SK-N-SH treated with all-trans-retinoic acid at 6 μM for 48 hours (cell line): ENCODE results near the gene OSCAR.

ENCODE experiments used
- ATAC-seq: fragments of 200-7000 bp; cut with Tn5 transposase; 3 replicates; pipeline ENCODE4 v1.9.1; 2020; ENCODE audit warnings: mild to moderate bottlenecking, moderate library complexity
- ARNTL ChIP-seq: fragments of 450-650 bp; formaldehyde crosslinking; IDR thresholded peaks from 2 replicates; pipeline ENCODE4 v1.5.0; 2020; ENCODE audit warnings: low read depth, mild to moderate bottlenecking, moderate library complexity, borderline replicate concordance
- CSDC2 ChIP-seq: fragments of 250-450 bp; sonication (Bioruptor Pico); IDR thresholded peaks from 2 replicates; pipeline ENCODE4 v1.5.0; 2020; ENCODE audit warnings: mild to moderate bottlenecking, moderate library complexity
- GLIS3 ChIP-seq: fragments of 250-450 bp; sonication (Bioruptor Pico); IDR thresholded peaks from 2 replicates; pipeline ENCODE4 v1.5.0; 2020; ENCODE audit warnings: mild to moderate bottlenecking, moderate library complexity
- OSR1 ChIP-seq: fragments of 250-450 bp; sonication (Bioruptor Pico); IDR thresholded peaks from 2 replicates; pipeline ENCODE4 v1.8.0; 2022; ENCODE audit warnings: moderate library complexity, mild to moderate bottlenecking, inconsistent platforms
- PPARA ChIP-seq: fragments of 250-450 bp; sonication (Bioruptor Pico); IDR thresholded peaks from 2 replicates; pipeline ENCODE4 v1.5.0; 2020; ENCODE audit warnings: mild to moderate bottlenecking, borderline replicate concordance
- RARB ChIP-seq: fragments of 250-450 bp; sonication (Bioruptor Pico); IDR thresholded peaks from 2 replicates; pipeline ENCODE4 v1.8.0; 2021; ENCODE audit warnings: mild to moderate bottlenecking, moderate library complexity
- SNAI2 ChIP-seq: fragments of 250-450 bp; sonication (Bioruptor Pico); IDR thresholded peaks from 2 replicates; pipeline ENCODE4 v1.5.0; 2020; ENCODE audit warnings: mild to moderate bottlenecking, moderate library complexity
- TCF4 ChIP-seq: fragments of 250-450 bp; sonication (Bioruptor Pico); IDR thresholded peaks from 2 replicates; pipeline ENCODE4 v1.8.0; 2021; ENCODE audit warnings: mild to moderate bottlenecking, moderate library complexity, borderline replicate concordance
- TOX ChIP-seq: fragments of 250-450 bp; sonication (Bioruptor Pico); IDR thresholded peaks from 2 replicates; pipeline ENCODE4 v1.8.0; 2021; ENCODE audit warnings: mild to moderate bottlenecking, moderate library complexity, borderline replicate concordance
- ZC3H10 ChIP-seq: fragments of 250-450 bp; sonication (Bioruptor Pico); IDR thresholded peaks from 2 replicates; pipeline ENCODE4 v1.5.1; 2021; ENCODE audit warnings: mild to moderate bottlenecking, moderate library complexity
- ZFP3 ChIP-seq: fragments of 250-450 bp; sonication (Bioruptor Pico); IDR thresholded peaks from 2 replicates; pipeline ENCODE4 v1.5.0; 2020; ENCODE audit warnings: mild to moderate bottlenecking, moderate library complexity
- ZFP30 ChIP-seq: fragments of 450-650 bp; formaldehyde crosslinking; IDR thresholded peaks from 2 replicates; pipeline ENCODE4 v1.5.0; 2022; ENCODE audit warnings: mild to moderate bottlenecking, moderate library complexity
- ZNF565 ChIP-seq: fragments of 450-650 bp; formaldehyde crosslinking; conservative IDR thresholded peaks from 2 replicates; pipeline ENCODE4 v1.5.0; 2020; ENCODE audit warnings: low read depth, mild to moderate bottlenecking, moderate library complexity
- ZNF8 ChIP-seq: fragments of 450-650 bp; formaldehyde crosslinking; IDR thresholded peaks from 2 replicates; pipeline ENCODE4 v1.5.0; 2020; ENCODE audit warnings: mild to moderate bottlenecking, moderate library complexity
- TF ChIP-seq, protein P1 (sequence below): fragments of 250-450 bp; sonication (Bioruptor Pico); IDR thresholded peaks from 2 replicates; pipeline ENCODE4 v1.8.0; 2020; ENCODE audit warnings: mild to moderate bottlenecking, moderate library complexity, borderline replicate concordance
- TF ChIP-seq, protein P2 (sequence below): fragments of 250-450 bp; sonication (Bioruptor Pico); IDR thresholded peaks from 2 replicates; pipeline ENCODE4 v1.5.1; 2021; ENCODE audit warnings: mild to moderate bottlenecking, moderate library complexity
- TF ChIP-seq, protein P3 (sequence below): fragments of 250-450 bp; sonication (Bioruptor Pico); IDR thresholded peaks from 2 replicates; pipeline ENCODE4 v1.8.0; 2021; ENCODE audit warnings: low read depth, mild to moderate bottlenecking, moderate library complexity, borderline replicate concordance
- TF ChIP-seq, protein P4 (sequence below): fragments of 250-450 bp; sonication (Bioruptor Pico); IDR thresholded peaks from 2 replicates; pipeline ENCODE4 v1.5.1; 2020; ENCODE audit warnings: low read depth, mild to moderate bottlenecking, moderate library complexity
- TF ChIP-seq, protein P5 (sequence below): fragments of 250-450 bp; sonication (Bioruptor Pico); IDR thresholded peaks from 2 replicates; pipeline ENCODE4 v1.5.0; 2020; ENCODE audit warnings: mild to moderate bottlenecking, moderate library complexity

The OSCAR gene

DNA sequence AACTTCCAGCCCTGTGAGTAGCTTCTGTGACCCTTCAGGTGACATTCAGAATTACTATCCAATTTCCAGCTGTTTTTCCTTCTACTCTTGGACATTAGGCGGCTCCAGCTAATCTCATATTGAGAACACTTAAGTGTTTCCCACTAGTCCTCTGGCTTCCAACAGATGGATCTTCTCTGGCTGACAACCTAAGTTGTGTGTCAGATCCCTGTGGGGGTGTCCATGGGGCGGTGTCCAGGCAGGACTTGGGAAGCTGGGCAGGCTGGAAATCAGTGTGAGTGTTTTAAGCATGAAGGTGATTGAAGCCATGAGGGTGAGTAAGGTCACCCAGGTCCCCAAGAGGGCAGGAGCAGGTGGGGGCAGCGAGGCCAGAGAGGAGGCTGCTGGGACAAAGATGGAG, 47.1 kb upstream of the OSCAR start:
- TF ChIP-seq CSDC2 (CRISPR knock-in tag) (no peak), GLIS3 (no peak), ZFP30 (no peak), ZFP3 (CRISPR knock-in tag) (no peak), ZNF8 (CRISPR knock-in tag) (no peak), SNAI2 (CRISPR knock-in tag) (no peak)
- TF ChIP-seq, protein P1, sequence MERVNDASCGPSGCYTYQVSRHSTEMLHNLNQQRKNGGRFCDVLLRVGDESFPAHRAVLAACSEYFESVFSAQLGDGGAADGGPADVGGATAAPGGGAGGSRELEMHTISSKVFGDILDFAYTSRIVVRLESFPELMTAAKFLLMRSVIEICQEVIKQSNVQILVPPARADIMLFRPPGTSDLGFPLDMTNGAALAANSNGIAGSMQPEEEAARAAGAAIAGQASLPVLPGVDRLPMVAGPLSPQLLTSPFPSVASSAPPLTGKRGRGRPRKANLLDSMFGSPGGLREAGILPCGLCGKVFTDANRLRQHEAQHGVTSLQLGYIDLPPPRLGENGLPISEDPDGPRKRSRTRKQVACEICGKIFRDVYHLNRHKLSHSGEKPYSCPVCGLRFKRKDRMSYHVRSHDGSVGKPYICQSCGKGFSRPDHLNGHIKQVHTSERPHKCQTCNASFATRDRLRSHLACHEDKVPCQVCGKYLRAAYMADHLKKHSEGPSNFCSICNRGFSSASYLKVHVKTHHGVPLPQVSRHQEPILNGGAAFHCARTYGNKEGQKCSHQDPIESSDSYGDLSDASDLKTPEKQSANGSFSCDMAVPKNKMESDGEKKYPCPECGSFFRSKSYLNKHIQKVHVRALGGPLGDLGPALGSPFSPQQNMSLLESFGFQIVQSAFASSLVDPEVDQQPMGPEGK (CRISPR knock-in tag): no peak
- ATAC-seq: no peak

DNA sequence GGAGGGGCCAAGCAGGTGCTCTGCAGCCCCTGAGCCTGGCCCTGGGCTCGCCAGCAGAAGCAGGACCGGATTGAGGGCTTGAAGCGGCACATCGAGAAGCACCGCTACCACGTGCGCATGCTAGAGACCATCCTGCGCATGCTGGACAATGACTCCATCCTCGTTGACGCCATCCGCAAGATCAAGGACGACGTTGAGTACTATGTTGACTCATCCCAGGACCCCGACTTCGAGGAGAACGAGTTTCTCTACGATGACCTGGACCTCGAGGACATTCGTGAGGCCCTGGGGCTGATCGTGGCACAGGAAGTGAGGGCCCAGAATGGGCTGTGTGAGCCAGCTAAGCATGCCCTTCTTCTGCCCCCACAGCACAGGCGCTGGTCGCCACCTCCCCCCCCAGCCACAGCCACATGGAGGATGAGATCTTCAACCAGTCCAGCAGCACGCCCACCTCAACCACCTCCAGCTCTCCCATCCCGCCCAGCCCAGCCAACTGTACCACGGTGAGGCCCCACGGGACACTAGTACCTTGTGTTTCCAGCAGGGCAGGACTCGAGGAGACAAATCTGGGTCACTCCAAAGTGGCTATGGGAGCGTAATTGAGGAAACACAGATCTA, 45.0 kb upstream of the OSCAR start:
- ATAC-seq: no peak

More for the DNA sequence above, 45.0 kb upstream of the OSCAR start:
- TF ChIP-seq, protein P2, sequence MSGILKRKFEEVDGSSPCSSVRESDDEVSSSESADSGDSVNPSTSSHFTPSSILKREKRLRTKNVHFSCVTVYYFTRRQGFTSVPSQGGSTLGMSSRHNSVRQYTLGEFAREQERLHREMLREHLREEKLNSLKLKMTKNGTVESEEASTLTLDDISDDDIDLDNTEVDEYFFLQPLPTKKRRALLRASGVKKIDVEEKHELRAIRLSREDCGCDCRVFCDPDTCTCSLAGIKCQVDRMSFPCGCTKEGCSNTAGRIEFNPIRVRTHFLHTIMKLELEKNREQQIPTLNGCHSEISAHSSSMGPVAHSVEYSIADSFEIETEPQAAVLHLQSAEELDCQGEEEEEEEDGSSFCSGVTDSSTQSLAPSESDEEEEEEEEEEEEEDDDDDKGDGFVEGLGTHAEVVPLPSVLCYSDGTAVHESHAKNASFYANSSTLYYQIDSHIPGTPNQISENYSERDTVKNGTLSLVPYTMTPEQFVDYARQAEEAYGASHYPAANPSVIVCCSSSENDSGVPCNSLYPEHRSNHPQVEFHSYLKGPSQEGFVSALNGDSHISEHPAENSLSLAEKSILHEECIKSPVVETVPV (CRISPR knock-in tag): no peak
- TF ChIP-seq ZNF8 (CRISPR knock-in tag): no peak
- no peak for TF ChIP-seq TCF4 (CRISPR knock-in tag)
- no peak for TF ChIP-seq OSR1 (CRISPR knock-in tag)
- TF ChIP-seq SNAI2 (CRISPR knock-in tag): no peak
- no peak for TF ChIP-seq ZNF565
- TF ChIP-seq, protein P3, sequence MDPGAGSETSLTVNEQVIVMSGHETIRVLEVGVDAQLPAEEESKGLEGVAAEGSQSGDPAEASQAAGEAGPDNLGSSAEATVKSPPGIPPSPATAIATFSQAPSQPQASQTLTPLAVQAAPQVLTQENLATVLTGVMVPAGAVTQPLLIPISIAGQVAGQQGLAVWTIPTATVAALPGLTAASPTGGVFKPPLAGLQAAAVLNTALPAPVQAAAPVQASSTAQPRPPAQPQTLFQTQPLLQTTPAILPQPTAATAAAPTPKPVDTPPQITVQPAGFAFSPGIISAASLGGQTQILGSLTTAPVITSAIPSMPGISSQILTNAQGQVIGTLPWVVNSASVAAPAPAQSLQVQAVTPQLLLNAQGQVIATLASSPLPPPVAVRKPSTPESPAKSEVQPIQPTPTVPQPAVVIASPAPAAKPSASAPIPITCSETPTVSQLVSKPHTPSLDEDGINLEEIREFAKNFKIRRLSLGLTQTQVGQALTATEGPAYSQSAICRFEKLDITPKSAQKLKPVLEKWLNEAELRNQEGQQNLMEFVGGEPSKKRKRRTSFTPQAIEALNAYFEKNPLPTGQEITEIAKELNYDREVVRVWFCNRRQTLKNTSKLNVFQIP (CRISPR knock-in tag): no peak
- no peak for TF ChIP-seq ARNTL (CRISPR knock-in tag)
- no peak for TF ChIP-seq ZC3H10 (CRISPR knock-in tag)
- TF ChIP-seq ZFP3 (CRISPR knock-in tag): no peak
- TF ChIP-seq, protein P4, sequence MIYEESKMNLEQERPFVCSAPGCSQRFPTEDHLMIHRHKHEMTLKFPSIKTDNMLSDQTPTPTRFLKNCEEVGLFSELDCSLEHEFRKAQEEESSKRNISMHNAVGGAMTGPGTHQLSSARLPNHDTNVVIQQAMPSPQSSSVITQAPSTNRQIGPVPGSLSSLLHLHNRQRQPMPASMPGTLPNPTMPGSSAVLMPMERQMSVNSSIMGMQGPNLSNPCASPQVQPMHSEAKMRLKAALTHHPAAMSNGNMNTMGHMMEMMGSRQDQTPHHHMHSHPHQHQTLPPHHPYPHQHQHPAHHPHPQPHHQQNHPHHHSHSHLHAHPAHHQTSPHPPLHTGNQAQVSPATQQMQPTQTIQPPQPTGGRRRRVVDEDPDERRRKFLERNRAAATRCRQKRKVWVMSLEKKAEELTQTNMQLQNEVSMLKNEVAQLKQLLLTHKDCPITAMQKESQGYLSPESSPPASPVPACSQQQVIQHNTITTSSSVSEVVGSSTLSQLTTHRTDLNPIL: no peak
- TF ChIP-seq TOX (CRISPR knock-in tag): no peak
- TF ChIP-seq RARB (CRISPR knock-in tag): no peak
- TF ChIP-seq PPARA (CRISPR knock-in tag): no peak
- TF ChIP-seq, protein P1 (CRISPR knock-in tag): no peak
- TF ChIP-seq, protein P5, sequence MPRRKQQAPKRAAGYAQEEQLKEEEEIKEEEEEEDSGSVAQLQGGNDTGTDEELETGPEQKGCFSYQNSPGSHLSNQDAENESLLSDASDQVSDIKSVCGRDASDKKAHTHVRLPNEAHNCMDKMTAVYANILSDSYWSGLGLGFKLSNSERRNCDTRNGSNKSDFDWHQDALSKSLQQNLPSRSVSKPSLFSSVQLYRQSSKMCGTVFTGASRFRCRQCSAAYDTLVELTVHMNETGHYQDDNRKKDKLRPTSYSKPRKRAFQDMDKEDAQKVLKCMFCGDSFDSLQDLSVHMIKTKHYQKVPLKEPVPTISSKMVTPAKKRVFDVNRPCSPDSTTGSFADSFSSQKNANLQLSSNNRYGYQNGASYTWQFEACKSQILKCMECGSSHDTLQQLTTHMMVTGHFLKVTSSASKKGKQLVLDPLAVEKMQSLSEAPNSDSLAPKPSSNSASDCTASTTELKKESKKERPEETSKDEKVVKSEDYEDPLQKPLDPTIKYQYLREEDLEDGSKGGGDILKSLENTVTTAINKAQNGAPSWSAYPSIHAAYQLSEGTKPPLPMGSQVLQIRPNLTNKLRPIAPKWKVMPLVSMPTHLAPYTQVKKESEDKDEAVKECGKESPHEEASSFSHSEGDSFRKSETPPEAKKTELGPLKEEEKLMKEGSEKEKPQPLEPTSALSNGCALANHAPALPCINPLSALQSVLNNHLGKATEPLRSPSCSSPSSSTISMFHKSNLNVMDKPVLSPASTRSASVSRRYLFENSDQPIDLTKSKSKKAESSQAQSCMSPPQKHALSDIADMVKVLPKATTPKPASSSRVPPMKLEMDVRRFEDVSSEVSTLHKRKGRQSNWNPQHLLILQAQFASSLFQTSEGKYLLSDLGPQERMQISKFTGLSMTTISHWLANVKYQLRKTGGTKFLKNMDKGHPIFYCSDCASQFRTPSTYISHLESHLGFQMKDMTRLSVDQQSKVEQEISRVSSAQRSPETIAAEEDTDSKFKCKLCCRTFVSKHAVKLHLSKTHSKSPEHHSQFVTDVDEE (CRISPR knock-in tag): no peak
- TF ChIP-seq ZFP30: no peak
- TF ChIP-seq CSDC2 (CRISPR knock-in tag): no peak
